ENCODE results near the gene UBLCP1. TPM values are rescaled to one million over a fixed set of nuclear protein-coding genes. Genes with fewer than 3 reads are reported as not detected.

The UBLCP1 gene
- total and polyA plus RNA-seq, 2 of the 13 experiments (the other 11 are each of a cell fraction or from before 2014, with no cell fraction given): 6.5 to 12.6 TPM

GRCh38 chr5:159262859-159263568 lies at the start of gene UBLCP1 (continued):
- TF ChIP-seq ZNF709 (CRISPR knock-in tag; IDR thresholded peaks at IDR 0.05): no peak
- TF ChIP-seq EHMT2 (IDR thresholded peaks at IDR 0.05; ENCODE audit: borderline replicate concordance, low read depth, low read length): peak; percentile 97
- TF ChIP-seq ELF3 (CRISPR knock-in tag; IDR thresholded peaks at IDR 0.05): peak; percentile 58
- no peak for TF ChIP-seq ZFP41 (CRISPR knock-in tag; IDR thresholded peaks at IDR 0.05; ENCODE audit: borderline replicate concordance)
- no peak for TF ChIP-seq TCF12 (IDR thresholded peaks at IDR 0.05)
- no peak for TF ChIP-seq TCF12 (CRISPR knock-in tag; IDR thresholded peaks at IDR 0.05)
- TF ChIP-seq KAT7 (CRISPR knock-in tag; IDR thresholded peaks at IDR 0.05; ENCODE audit: borderline replicate concordance): peak; percentile 88
- TF ChIP-seq ELF4 (CRISPR knock-in tag; IDR thresholded peaks at IDR 0.05; ENCODE audit: borderline replicate concordance): peak; percentile 43; the same call in 1 of the 2 replicates
- TF ChIP-seq ZBED4 (CRISPR knock-in tag; IDR thresholded peaks at IDR 0.05; ENCODE audit: borderline replicate concordance): 0 out of 2 replicates have a peak, but pooled peaks have one; percentile 59
- peak; percentile 91; the same call in 1 of the 2 replicates for TF ChIP-seq ARID4A (CRISPR knock-in tag; IDR thresholded peaks at IDR 0.05; ENCODE audit: borderline replicate concordance)
- TF ChIP-seq SALL2 (CRISPR knock-in tag; IDR thresholded peaks at IDR 0.05): no peak; the same call in 1 of the 2 replicates
- no peak for TF ChIP-seq TEAD2 (CRISPR knock-in tag; IDR thresholded peaks at IDR 0.05)
- peak; percentile 59 for TF ChIP-seq HNF1B (CRISPR knock-in tag; IDR thresholded peaks at IDR 0.05)
- TF ChIP-seq E2F5 (CRISPR knock-in tag; conservative IDR thresholded peaks at IDR 0.05): no peak
- TF ChIP-seq HMG20B (CRISPR knock-in tag; conservative IDR thresholded peaks at IDR 0.05): no peak
- TF ChIP-seq ZNF17 (CRISPR knock-in tag; IDR thresholded peaks at IDR 0.05): no peak
- peak; percentile 65; the same call in 1 of the 2 replicates for TF ChIP-seq ZNF350 (CRISPR knock-in tag; IDR thresholded peaks at IDR 0.05; ENCODE audit: borderline replicate concordance, low read depth)
